Memory B cell (primary cell): ENCODE data around the gene SH3BP5L.

Source experiments
- ATAC-seq: fragments of 150-1000 bp; cut with Tn5 transposase; 2 replicates; pipeline ENCODE4 v1.10.0; 2021; ENCODE audit warnings: low read depth, mild to moderate bottlenecking, moderate library complexity
- DNase-seq, 2 donors: peaks; one replicate each; pipeline ENCODE4 v3.0.0; 2022; ENCODE audit warnings: low spot score in 2 of 2
- H3K27ac Mint-ChIP-seq: one replicate; pipeline ENCODE4 v1.8.0; 2022; ENCODE audit warnings: mild to moderate bottlenecking, moderate library complexity, mixed read lengths
- H3K27me3 Mint-ChIP-seq: one replicate; pipeline ENCODE4 v1.8.0; 2022; ENCODE audit warnings: mixed read lengths
- H3K36me3 Mint-ChIP-seq: one replicate; pipeline ENCODE4 v1.8.0; 2022; ENCODE audit warnings: mild to moderate bottlenecking, mixed read lengths
- H3K4me1 Mint-ChIP-seq: one replicate; pipeline ENCODE4 v1.8.0; 2022; ENCODE audit warnings: mixed read lengths
- H3K4me3 Mint-ChIP-seq: one replicate; pipeline ENCODE4 v1.8.0; 2022; ENCODE audit warnings: mild to moderate bottlenecking, moderate library complexity, mixed read lengths
- H3K9me3 Mint-ChIP-seq: one replicate; pipeline ENCODE4 v1.8.0; 2022; ENCODE audit warnings: mixed read lengths

The SH3BP5L gene

GRCh38 chr1:248778906-248779305 lies 46.8 kb downstream of the SH3BP5L start:
- peaks cover 6% of the 10 kb centered on the region for H3K9me3 Mint-ChIP-seq
- no peak for DNase-seq
- peaks cover 13% of the 10 kb centered on the region for H3K36me3 Mint-ChIP-seq
- H3K27me3 Mint-ChIP-seq = peaks cover 1% of the 10 kb centered on the region
- H3K4me1 Mint-ChIP-seq = peaks cover 15% of the 10 kb centered on the region
- no peak overlapping the region for H3K27ac Mint-ChIP-seq
- H3K4me3 Mint-ChIP-seq = no peak overlapping the region
- no peak for ATAC-seq

- ATAC-seq = no peak
- H3K4me1 Mint-ChIP-seq = peaks cover 8% of the 10 kb centered on the region
- H3K4me3 Mint-ChIP-seq = no peak overlapping the region
- peaks cover 13% of the 10 kb centered on the region for H3K36me3 Mint-ChIP-seq
- H3K27ac Mint-ChIP-seq = no peak overlapping the region
- DNase-seq = no peak
- H3K9me3 Mint-ChIP-seq = peaks cover 6% of the 10 kb centered on the region
- peaks cover 1% of the 10 kb centered on the region for H3K27me3 Mint-ChIP-seq
Observed at GRCh38 chr1:248776991-248777390, 48.7 kb downstream of the SH3BP5L start.

DNA sequence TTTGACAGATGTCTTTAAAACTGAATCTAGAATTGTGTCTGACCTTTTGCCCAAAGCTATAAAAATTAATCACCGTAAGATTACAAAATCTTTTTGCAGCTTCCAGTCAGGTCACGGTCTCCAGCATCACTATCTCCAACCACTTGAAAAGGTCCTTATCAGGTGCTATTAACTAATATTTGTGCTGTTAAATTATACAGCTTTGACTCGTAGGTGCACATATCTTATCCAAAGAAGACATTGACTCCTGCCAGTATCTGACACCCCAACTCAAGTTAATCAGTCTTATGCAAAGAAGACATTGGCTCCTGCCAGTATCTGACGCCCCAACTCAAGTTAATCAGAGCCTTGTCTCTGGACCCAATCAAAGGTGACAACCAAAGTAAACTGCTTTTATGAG lies 50.3 kb downstream of the SH3BP5L start:
- Mint-ChIP-seq H3K4me1 (peaks cover 8% of the 10 kb centered on the region), H3K27me3 (peaks cover 1% of the 10 kb centered on the region), H3K27ac (no peak overlapping the region), H3K4me3 (no peak overlapping the region), H3K36me3 (peaks cover 11% of the 10 kb centered on the region), H3K9me3 (peaks cover 4% of the 10 kb centered on the region)
- ATAC-seq (no peak), DNase-seq (no peak)
